Right lobe of liver (tissue), 6 donors: ENCODE results near the gene GPR160. TPM values are rescaled to one million over a fixed set of nuclear protein-coding genes. Genes with fewer than 3 reads are reported as not detected.
A peak's percentile ranks its signal among the peaks of the same experiment; 100 is the strongest.

Experiments used
- ATAC-seq, 4 donors: fragments of 200-7000 bp; cut with Tn5 transposase; one replicate each; pipeline ENCODE4 v1.9.1; 2020; ENCODE audit warnings: mild to moderate bottlenecking in 4 of 4, moderate library complexity in 4 of 4
- DNase-seq, 3 donors: peaks; one replicate each; pipeline ENCODE4 v3.0.0-alpha.2; 2020
- H3K27ac ChIP-seq, 3 donors: fragments of 200-600 bp; one replicate each; pipeline ENCODE4 v1.8.0; 2022
- H3K27me3 ChIP-seq, 2 donors: fragments of 200-600 bp; one replicate each; pipeline ENCODE4 v1.8.0; 2022
- H3K36me3 ChIP-seq, 4 donors: fragments of 200-600 bp; sonication (generic) in 1 of 4; one replicate each; pipeline versions ENCODE4 v1.5.1 to v1.8.0; 2017 to 2022; ENCODE audit warnings: control low read depth in 1 of 4
- H3K4me1 ChIP-seq, 4 donors: fragments of 200-600 bp; sonication (generic) in 1 of 4; one replicate each; pipeline versions ENCODE4 v1.5.1 to v1.8.0; 2017 to 2022; ENCODE audit warnings: control low read depth in 1 of 4
- H3K4me3 ChIP-seq, 3 donors: fragments of 200-600 bp; one replicate each; pipeline ENCODE4 v1.8.0; 2022
- H3K9me3 ChIP-seq, 4 donors: fragments of 200-600 bp; sonication (generic) in 1 of 4; one replicate each; pipeline versions ENCODE4 v1.5.1 to v1.8.0; 2017 to 2022; ENCODE audit warnings: control low read depth in 1 of 4
- CTCF ChIP-seq, 4 donors: fragments of 200-600 bp in 3 of 4; fragments of 450-650 bp in 1 of 4; IDR thresholded peaks; one replicate each; pipeline versions ENCODE4 v1.5.1 to v1.8.0; 2016 to 2022; ENCODE audit warnings: antibody characterized with exemption in 4 of 4, mild to moderate bottlenecking in 2 of 4
- POLR2A ChIP-seq: fragments of 450-650 bp; IDR thresholded peaks from one replicate; pipeline ENCODE4 v1.6.1; 2017; ENCODE audit warnings: antibody characterized with exemption, mild to moderate bottlenecking
- WGBS: methylation state at CpG from one replicate; pipeline ENCODE4 v1.1.6; 2018; ENCODE audit warnings: low coverage, low lambda C conversion rate; ENCODE audit not compliant: insufficient coverage; ENCODE audit errors: missing lambda C conversion rate; 5-methylcytosine and 5-hydroxymethylcytosine counted together
- intact Hi-C, 2 donors: fragments of 100-400 bp; cut with DNase I; formaldehyde crosslinking; loops; one replicate each; pipeline versions ENCODE4 v1.11.2 to v1.14.1; 2022
- total RNA-seq, 6 experiments: library from RNA; depleted of rRNA in 2 of 6; stranded (reverse); fragments of >200 nt in 2 of 6; fragmentation: NEBNext Ultra II Directional in 3 of 6; extraction: Animal tissue kit (Norgen Biotek cat#: 25700) in 3 of 6; gene quantifications; one replicate each; pipeline versions ENCODE4 v1.1.0 to v1.2.4, GENCODE V29; 2016 to 2023
- donor health status: DM: no; HTN: yes; CAD: no.
- donor health status: DM: no; HTN: no; CAD: no.
- donor health status: DM: no; HTN: no; CAD: no.
- donor health status: DM: no; HTN: yes; CAD: no.
- donor health status: DM: no; HTN: yes; CAD: no.

GPR160 gene
- total RNA-seq, 6 experiments from 2014 or later: 1.0 to 4.2 (median 1.6) TPM

GRCh38 chr3:170050753-170051152 is 13.0 kb downstream of the GPR160 start:
- Histone ChIP-seq H3K36me3 (no peaks in the 10 kb centered on the region), H3K4me3 (no peak overlapping the region), H3K27ac (no peak overlapping the region), H3K27me3 (no peaks in the 10 kb centered on the region), H3K4me1 (peaks cover 0 to 10% (median 0%) of the 10 kb centered on the region in 4 donors), H3K9me3 (no peaks in the 10 kb centered on the region)
- 72% methylated on average over 4 of the region's 4 CpGs for WGBS
- ATAC-seq (no peak), DNase-seq (no peak)
- TF ChIP-seq CTCF (IDR thresholded peaks at IDR 0.05) (no peak), POLR2A (no peak)
- intact Hi-C loops: no loop called here

- Histone ChIP-seq H3K27me3 (no peaks in the 10 kb centered on the region), H3K36me3 (no peaks in the 10 kb centered on the region), H3K27ac (no peak overlapping the region), H3K9me3 (no peaks in the 10 kb centered on the region), H3K4me3 (no peak overlapping the region), H3K4me1 (no peaks in the 10 kb centered on the region)
- TF ChIP-seq CTCF (IDR thresholded peaks at IDR 0.05) (no peak), POLR2A (no peak)
- intact Hi-C loops: no loop called here
- ATAC-seq (no peak), DNase-seq (no peak)
Measured at GRCh38 chr3:170052398-170052797, 14.6 kb downstream of the GPR160 start.

- Histone ChIP-seq H3K4me3 (no peak overlapping the region), H3K4me1 (no peaks in the 10 kb centered on the region), H3K36me3 (no peaks in the 10 kb centered on the region), H3K27ac (no peak overlapping the region), H3K9me3 (no peaks in the 10 kb centered on the region), H3K27me3 (no peaks in the 10 kb centered on the region)
- intact Hi-C loops: no loop called here
- WGBS: 78% methylated on average over 1 of the region's 1 CpG
- DNase-seq: no peak
- no peak for TF ChIP-seq POLR2A
- peak; percentile 23 to 34 (median 28) for TF ChIP-seq CTCF (IDR thresholded peaks at IDR 0.05)
- peak in 1 of 4 donors; percentile 48 for ATAC-seq
Measured at GRCh38 chr3:170054204-170054603, 16.4 kb downstream of the GPR160 start.

GRCh38 chr3:170055209-170055608 is 17.4 kb downstream of the GPR160 start:
- no peak overlapping the region for H3K4me3 ChIP-seq
- H3K9me3 ChIP-seq: no peaks in the 10 kb centered on the region
- intact Hi-C loops: no loop called here
- WGBS: 68% methylated on average over 5 of the region's 5 CpGs
- TF ChIP-seq CTCF (IDR thresholded peaks at IDR 0.05): no peak
- TF ChIP-seq POLR2A: no peak
- no peak for DNase-seq
- H3K4me1 ChIP-seq: no peaks in the 10 kb centered on the region
- no peaks in the 10 kb centered on the region for H3K36me3 ChIP-seq
- no peaks in the 10 kb centered on the region for H3K27me3 ChIP-seq
- ATAC-seq: no peak
- H3K27ac ChIP-seq: no peak overlapping the region
